ENCODE measurements around the gene EIF2AK2.

Gene EIF2AK2

DNA sequence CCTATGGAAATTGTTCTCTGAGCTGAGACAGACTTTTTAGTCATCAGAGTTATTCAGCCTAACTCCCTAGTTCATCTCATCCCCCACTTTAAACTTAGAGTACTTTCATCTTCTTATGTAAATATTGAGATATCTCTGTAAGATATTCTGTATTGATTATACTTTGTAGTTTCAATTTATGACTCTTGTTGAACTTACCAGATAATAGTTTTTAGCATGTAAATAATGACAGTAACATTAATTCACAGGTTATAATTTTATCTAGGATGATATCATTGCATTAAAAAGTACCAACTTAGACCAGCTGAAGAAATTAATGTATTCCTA is 14.8 kb upstream of the EIF2AK2 start:
- DNase-seq (ENCODE audit: low spot score) = no peak

DNA sequence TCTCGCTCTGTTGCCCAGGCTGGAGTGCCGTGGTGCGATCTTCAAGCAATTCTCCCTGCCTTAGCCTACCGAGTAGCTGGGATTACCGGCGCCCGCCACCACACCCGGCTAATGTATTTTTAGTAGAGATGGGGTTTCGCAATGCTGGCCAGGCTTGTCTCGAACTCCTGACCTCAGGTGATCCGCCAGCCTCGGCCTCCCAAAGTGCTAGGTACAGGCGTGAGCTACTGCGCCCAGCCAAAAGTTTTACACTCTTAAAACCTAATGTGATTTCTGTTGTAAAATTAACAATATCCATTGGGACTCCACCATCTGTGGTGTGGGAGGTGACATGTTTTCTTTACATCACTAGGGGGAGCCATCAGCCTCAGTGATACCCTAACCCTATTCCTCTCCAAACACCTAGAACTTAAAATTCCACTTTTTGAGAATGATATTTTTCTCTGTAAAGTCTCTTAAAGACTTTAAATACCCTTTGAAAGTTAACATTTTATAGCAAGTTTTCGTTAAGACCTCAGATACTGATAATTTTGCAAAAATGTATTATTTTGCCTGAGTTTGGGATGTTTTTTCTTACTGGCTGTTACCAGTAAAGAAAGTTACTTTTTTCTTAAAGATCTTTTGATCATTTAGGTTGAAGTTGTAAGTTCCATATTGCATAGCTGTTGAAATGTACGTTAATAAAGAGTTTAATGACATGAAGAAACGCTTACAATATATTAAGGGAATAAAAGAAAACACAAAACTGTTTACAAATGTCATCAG is 11.6 kb upstream of the EIF2AK2 start:
- peak; percentile 38 for DNase-seq (ENCODE audit: low spot score)

DNA sequence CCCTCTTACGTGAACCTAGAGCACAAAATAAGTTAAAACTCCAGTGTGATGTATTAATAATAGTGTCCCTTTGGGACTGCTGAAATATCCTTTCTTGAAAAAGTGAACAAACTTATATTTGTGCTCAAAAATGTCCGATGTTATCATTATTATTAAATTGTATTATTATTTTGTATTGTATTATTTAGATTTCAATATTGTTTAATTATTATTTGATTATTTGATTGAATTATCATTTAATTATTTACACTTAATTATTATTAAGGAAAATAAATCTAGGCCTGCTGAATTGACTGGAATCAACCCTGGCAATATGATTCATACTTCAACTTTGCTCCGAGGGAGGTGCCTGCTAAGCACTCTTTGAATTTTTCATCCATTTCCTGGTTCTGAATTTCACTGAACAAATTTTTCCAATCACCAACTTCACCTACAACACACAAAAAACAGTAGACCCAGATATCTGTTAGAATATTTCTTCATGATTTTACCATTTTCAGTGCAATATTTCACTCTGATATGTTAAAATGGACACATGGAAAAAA is 10.9 kb upstream of the EIF2AK2 start:
- no peak for DNase-seq (ENCODE audit: low spot score)

DNA sequence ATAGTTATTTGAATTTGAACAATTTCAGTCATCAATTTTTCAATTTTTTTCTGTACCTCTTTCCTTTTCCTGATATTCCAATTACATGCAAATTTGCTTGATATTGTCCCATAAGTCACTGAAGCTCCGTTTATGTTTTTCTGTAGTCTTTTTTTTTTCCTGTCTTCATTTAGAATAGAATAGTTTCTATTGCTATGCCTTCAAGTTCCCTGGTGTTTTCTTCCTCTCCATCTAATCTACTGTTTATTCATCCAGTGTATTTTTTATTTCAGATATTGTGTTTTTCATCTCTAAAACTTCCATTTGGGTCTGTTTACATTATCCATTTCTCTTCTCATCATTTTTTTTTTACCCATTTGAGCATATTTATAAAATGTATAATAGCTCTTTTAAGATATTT is 8.0 kb upstream of the EIF2AK2 start:
- no peak for DNase-seq (ENCODE audit: low spot score)

DNA sequence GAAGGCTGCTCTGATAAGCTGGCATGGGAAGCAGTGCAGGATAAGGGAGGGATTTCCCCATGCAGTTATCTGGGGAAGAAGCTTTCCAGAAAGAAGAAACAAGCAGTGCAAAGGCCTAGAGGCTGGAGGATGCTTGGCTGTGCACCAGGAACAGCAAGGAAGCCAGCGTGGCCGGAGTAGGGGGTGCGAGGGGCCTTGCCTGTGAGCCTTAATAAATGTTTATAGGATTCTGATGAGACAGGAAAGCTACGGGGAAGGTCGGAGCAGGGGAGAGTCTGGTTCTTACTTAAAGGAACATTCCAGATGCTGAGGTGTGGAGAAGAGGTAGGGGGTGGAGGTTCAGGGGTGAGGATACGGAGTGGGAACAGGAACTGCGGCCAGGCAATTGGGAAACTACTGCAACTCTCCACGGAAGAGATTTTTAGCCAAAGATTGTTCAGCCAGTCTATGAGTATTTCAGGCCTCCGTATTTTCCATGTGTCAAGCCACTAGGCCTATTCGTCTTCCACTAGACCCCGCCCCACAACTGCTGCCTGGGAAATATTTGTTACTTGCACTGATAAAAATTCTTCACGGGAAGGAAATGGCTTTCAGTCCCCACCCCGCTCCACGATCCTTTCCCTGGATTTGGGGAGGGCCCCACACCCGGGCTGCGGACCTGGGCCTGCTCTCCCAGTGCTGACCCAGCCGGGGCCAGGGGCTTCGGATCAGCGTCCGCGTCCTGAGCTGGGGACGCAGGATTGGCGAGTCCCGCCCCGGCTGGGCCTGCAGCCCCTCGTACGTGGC is 516 bp downstream of the EIF2AK2 start:
- peak; percentile 17 for DNase-seq (ENCODE audit: low spot score)

DNA sequence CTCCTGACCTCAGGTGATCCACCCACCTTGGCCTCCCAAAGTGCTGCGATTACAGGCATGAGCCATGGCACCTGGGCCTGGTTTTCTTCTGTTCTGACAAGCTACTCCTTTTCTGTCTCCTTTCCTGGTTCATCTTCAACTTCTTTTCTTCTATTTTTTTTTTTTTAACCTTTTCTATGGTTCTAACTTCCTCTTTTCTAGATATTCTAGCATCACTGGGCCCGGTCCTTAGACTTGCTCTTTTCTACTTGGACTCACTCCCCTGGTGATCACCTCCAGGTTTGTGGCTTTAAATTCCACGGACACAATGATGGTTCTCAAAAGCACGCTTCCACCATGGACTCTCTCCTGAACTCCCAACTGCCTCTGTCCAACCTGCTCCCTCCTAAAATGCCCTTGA is 2.0 kb downstream of the EIF2AK2 start:
- DNase-seq (ENCODE audit: low spot score) = no peak

DNA sequence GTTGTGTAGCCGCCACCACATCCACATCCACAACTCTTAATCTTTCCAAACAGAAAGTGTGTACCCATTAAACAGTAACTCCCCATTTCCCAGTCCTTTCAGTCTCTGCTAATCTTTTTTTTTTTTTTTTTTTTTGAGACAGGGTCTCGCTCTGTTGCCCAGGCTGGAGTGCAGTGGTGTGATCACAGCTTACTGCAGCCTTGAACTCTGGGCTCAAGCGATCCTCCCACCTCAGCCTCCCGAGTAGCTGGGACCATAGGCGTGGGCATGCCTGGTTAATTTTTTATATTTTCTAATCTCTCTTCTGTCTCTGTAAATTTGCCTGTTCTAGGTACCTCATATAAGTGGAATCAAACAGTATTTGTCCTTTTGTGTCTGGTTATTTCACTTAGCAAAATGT is 3.6 kb downstream of the EIF2AK2 start:
- DNase-seq (ENCODE audit: low spot score) = no peak

DNA sequence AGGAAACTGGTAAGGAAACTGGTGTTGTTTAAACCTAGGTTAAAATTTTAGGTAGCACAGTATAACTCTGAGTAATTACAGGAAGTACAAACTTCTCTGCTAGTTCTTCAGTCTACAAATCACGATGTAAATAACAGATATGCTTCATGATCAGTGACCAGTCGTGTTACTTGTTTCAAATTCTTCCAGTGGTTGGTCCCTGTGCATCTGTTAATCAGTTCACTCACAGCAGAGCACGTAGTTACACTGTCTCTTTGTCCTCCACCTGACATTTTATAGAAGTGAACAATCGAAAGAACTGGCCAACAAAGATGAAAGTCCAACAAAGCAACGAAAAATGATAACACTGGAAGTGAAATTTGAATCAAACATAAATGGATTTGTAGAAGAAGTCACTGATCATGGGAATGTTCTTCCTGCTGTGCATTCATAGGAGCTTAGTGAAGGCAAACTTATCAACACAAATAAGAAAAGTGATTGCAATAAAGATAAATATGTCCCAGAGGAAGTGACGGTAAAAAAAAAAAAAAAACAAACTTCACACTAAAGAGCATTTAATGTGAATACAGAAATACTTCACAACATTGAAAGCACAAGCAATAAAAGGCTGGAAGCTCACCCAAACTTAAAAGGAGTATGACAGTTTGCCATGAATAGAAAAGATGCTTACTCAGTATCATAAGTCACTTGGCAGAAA is 7.0 kb downstream of the EIF2AK2 start:
- DNase-seq (ENCODE audit: low spot score) = no peak

DNA sequence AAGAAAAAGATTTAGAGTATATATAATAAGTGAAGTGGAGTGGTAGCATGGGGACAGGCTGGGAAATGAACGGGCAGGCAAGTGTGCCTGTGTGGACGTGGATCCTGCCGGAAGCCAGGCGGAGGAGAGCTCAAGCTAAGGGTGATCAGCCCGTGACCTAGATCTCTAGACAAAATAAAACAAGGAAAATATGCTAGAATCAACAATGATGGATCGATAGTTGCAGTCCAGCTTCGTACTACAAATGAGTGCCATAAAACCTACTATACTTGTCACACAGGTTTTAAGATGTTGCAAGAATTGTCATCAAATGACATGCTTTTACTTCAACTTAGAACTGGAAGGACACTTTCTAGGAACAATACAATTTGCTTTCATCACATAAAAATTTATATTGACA is 8.5 kb downstream of the EIF2AK2 start:
- DNase-seq (ENCODE audit: low spot score) = no peak

DNA sequence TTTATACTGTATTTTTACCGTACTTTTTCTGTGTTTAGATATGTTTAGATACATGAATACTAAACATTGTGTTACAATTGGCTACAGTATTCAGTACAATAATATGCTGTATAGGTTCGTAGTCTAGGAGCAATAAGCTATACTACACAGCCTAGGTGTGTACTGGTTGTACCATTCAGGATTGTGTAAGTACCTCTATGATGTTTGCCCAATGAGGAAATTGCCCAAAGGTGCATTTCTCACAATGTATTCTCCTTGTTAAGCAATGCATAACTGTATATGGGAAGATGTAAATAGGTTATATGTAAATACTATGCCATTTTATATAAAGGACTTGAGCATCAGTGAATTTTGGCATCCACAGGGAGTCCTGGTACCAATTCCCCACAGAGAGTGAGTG is 10.7 kb downstream of the EIF2AK2 start:
- no peak for DNase-seq (ENCODE audit: low spot score)

DNA sequence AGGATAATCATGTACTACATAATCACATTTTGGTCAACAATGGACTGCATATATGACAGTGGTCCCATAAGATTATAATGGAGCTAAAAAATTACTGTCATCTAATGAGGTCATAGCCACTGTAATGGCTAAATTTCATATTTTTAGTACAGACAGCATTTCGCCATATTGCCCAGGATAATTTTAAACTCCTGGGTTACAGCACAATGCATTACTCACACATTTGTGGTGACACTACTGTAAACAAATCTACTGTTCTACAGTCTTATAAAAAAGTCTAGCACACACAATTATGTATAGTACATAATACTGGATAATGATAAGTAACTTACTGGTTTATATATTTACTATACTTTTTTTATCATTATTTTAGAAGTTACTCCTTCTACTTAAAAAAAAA is 12.8 kb downstream of the EIF2AK2 start:
- no peak for DNase-seq (ENCODE audit: low spot score)

DNA sequence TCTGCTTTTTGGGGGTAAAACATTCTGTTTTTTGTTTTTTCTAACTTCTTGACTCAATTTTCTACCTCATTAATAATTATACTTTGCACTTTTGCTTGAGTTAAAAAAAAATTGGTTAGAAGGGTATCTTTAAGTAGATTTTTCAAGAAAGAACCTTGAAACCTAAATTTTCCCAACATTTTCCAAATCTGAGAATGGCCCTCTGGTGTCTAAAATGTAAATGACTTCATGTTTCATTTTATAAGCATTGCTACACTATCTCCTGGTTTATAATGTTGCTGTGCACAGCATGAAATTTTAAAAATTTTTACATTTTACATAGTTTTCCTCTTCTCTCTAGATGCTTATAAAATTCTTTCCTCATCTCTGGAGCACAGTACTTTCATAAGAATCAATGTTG is 14.2 kb downstream of the EIF2AK2 start:
- no peak for DNase-seq (ENCODE audit: low spot score)

DNA sequence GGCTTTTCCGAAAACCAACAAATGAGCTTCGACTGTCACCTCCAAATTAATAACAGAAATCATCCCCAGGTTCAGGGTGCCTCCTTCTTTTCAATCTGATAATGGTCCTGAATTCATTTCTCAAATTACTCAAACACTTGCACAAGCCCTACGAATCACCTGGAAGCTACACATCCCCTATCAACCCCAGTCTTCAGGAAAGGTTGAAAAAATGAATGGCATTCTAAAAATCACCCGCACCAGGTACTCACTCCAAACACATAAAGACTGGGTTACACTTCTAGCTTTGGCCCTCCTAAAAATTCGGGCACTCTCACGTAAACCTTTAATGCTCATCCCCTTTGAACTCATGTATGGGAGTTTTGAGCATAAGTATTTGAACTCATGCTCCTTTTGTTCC is 23.9 kb downstream of the EIF2AK2 start:
- DNase-seq (ENCODE audit: low spot score) = no peak

DNA sequence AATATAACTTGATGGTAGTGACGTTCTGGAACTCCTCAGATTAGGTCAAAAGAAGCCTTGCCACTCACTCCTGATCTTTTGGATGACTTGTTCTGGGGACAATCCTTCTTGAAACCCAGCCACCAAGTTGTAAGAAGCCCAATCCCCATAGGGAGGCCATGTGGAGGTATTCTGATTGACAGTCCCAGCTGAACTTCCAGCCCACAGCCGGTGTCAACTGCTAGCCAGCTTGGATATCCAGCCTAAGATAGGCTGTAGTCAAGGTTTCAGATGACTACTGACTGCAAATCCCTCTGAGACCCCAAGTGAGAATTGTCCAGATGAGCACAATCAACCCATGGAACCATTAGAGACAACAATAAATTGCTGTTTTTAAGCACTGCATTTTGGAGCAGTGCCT is 31.4 kb downstream of the EIF2AK2 start:
- no peak for DNase-seq (ENCODE audit: low spot score)

DNA sequence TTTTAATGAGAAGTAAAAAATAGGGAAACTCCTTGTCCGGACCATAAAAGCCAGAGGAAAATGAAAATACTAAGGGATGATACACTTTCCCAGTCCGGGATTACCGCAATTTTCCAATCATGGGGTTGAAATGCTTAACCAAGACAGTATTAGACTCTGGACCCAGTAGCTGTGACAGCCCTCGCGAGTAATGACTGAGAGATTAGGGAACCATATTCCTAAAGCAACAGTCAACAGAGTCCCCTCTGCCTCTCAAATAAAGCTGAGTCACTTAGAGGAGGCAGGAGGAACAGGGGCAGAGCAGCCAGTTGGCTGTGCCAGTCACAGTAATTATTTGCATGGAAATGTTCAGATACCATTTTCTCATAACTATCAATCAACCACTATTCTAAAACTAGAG is 37.6 kb downstream of the EIF2AK2 start:
- DNase-seq (ENCODE audit: low spot score) = no peak

DNA sequence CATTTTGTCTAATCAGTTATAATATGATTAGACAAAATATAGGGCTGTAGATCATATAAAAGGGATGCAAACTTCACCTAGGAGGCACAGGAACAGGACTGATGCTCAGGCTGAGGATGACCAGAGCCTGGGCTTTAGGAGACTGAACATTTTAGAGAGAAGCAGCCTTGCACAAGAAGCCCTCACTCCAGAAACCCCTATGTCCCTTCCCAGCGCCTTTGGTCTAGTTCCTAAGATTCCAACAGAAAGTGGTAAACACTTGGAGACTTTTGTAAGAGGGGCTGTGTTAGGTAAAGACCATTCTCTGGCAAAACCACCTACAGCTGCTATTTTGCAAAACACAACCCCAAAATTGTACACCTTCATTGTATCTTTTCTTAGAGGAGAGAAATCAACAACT is 39.2 kb downstream of the EIF2AK2 start:
- DNase-seq (ENCODE audit: low spot score) = no peak

DNA sequence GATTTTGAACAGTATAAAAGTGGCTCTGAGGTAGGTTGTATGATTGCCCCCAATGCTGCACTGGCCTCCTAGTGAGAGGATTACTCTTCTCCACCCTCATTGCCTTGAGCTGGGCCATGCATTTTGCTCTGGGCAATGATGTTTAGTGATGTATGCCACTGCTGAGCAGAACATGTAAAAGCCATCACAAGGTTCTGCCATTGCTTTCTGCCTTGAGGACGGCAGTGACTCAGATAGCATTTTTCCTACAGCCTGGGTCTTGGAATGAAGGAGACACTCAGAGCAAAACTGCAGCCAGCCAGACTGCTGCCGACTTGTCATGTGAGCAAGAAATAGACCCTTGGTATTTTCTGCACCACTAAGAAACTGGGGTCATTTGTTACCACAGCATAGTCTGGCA is 44.8 kb downstream of the EIF2AK2 start:
- DNase-seq (ENCODE audit: low spot score) = no peak

DNA sequence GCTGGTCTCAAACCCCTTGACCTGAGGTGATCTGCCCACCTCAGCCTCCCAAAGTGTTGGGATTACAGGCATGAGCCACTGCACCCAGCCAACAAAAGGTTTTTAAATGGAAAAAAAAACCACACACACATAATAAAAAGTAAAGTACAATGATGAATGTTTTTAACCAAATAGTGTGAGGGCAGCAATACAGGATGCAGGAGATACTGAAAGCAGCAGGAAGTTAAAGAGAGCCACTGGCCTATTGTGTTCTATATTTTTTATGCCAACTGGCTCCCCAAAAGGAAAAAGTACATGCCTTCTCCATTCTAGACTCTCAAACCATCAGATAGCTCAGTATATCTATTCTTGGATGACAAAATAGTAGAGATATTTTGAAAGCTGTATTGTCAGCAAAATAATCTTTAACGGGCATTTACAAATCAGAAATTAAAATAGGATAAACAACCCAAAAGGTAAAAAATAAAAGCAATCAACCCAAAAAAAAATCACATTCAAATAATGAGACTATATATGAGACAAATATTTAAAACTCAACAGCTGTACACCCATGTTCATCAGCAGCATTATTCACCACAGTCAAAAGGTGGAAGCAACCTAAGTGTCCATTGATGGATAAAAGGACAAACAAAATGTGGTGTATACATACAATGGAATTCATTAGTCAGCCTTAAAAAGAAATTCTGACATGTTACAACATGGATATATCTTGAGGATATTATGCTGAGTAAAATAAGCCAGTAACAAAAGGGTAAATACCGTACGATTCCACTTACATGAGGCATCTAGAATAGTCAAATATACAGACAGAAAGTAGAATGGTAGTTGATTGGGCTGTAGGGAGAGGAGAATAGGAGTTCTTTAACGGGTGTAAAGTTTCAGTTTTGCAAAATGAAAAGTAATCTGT is 46.2 kb downstream of the EIF2AK2 start:
- DNase-seq (ENCODE audit: low spot score) = no peak

DNA sequence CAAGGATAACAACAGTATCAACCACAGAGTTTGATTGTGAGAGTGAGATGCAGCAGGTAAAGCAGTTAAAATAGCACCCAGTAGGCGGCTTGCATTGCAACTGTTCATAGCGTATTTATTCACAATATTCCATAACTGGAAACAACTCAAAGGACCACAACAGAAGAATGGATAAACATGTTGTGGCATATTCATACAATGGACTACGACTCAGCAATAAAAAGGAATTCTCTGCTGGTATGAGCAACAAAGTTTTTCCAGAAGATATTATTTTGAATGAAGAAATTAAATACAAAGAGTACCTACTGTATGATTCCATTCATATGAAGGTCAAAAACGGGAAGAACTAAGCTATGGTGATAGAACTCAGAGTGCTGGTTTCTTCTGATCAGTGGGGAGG is 47.3 kb downstream of the EIF2AK2 start:
- no peak for DNase-seq (ENCODE audit: low spot score)

DNA sequence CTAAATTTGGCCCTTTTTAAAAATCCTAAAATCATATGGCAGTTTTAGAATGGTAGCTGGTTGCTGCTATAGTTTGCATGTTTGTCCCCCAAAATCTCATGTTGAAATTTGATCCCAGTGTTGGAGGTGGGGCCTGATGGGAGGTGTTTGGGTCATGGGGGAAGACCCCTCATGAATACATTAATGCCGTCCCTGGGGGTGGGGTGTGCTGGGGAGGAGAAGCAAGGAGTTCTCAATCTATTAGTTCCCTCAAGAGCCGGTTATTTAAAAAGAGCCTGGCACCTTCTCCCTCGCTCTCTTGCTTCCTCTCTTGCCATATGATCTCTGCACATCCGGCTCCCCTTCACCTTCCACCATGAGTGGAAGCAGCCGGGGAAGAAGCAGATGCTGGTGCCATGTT is 51.6 kb downstream of the EIF2AK2 start:
- DNase-seq (ENCODE audit: low spot score) = no peak

DNA sequence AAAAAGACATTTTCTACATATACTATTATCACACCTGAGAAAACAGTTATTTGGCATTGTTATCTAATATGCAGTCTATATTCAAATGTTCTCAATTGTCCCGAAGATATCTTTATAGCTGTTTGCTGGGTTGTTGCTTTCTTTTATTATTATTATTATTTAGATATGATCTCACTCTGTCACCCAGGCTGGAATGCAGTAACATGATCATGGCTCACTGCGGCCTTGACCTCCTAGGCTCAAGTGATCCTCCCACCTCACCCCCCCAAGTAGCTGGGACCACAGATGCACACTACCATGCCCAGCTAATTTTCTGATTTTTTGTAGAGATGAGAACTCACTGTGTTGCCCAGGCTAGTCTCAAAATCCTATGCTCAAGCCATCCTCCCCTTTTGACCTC is 52.6 kb downstream of the EIF2AK2 start:
- no peak for DNase-seq (ENCODE audit: low spot score)

DNA sequence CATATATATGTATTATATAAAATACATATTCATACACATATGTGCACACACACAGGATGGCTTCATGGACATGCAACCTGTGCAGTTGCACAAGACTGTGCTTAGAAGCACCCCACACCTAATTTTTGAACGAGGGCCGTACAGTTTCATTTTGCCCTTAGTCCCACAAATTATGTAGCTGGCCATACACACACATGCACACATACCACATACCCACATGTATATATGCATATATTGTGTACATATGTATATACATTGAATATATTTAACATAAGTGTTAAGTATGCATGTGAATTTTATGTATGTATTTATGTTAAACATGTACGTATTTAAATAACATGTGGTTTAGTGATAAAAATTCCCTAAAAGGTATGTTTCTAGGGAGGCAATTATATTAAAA is 54.2 kb downstream of the EIF2AK2 start:
- no peak for DNase-seq (ENCODE audit: low spot score)
